HG02798 (cell line): ENCODE data around the gene RPLP1.

ENCODE experiments used
- ATAC-seq: cut with Tn5 transposase; IDR thresholded peaks from one replicate; pipeline ENCODE4 v1.9.1; 2021; ENCODE audit warnings: mild to moderate bottlenecking; ENCODE audit not compliant: unreplicated experiment, poor library complexity

Gene RPLP1

GRCh38 chr15:69452692-69453521, at the start of gene RPLP1:
RPLP1 (plus strand) TSS chr15:69452818; CDS start chr15:69452949, 131 bp downstream.
- peak; percentile 88 for ATAC-seq

- ATAC-seq = no peak
These were observed 49.0 kb upstream of the RPLP1 start for GRCh38 chr15:69403594-69403993.

- no peak for ATAC-seq
These were observed 47.5 kb upstream of the RPLP1 start for GRCh38 chr15:69405110-69405509.

- ATAC-seq = no peak
These were observed 44.8 kb upstream of the RPLP1 start for GRCh38 chr15:69407719-69408400.

GRCh38 chr15:69408841-69409240, 43.8 kb upstream of the RPLP1 start:
- no peak for ATAC-seq

- no peak for ATAC-seq
These were observed 42.3 kb upstream of the RPLP1 start for GRCh38 chr15:69410248-69410874.

GRCh38 chr15:69412274-69412673, 40.3 kb upstream of the RPLP1 start:
- no peak for ATAC-seq

GRCh38 chr15:69412701-69413100, 39.9 kb upstream of the RPLP1 start:
- no peak for ATAC-seq

- ATAC-seq = peak; percentile 96
These were observed 38.6 kb upstream of the RPLP1 start, which contains the start of gene KIF23 for GRCh38 chr15:69413822-69414700. KIF23 (plus strand) TSS chr15:69414349; CDS start chr15:69414466, 117 bp downstream.

GRCh38 chr15:69414701-69415167, 37.9 kb upstream of the RPLP1 start:
- peak; percentile 25 for ATAC-seq

GRCh38 chr15:69415381-69415780, 37.2 kb upstream of the RPLP1 start:
- ATAC-seq = no peak

GRCh38 chr15:69417581-69417980, 35.0 kb upstream of the RPLP1 start:
- ATAC-seq = no peak

- no peak for ATAC-seq
These were observed 31.1 kb upstream of the RPLP1 start for GRCh38 chr15:69421498-69421897.

- ATAC-seq = no peak
These were observed 30.2 kb upstream of the RPLP1 start for GRCh38 chr15:69422336-69422895.

- no peak for ATAC-seq
These were observed 28.6 kb upstream of the RPLP1 start for GRCh38 chr15:69424001-69424400.

- ATAC-seq = no peak
These were observed 27.7 kb upstream of the RPLP1 start for GRCh38 chr15:69424748-69425413.

- no peak for ATAC-seq
These were observed 18.8 kb upstream of the RPLP1 start for GRCh38 chr15:69433831-69434230.

- no peak for ATAC-seq
These were observed 18.4 kb upstream of the RPLP1 start for GRCh38 chr15:69434238-69434637.

- no peak for ATAC-seq
These were observed 17.9 kb upstream of the RPLP1 start for GRCh38 chr15:69434679-69435078.
